ENCODE measurements around the gene NKIRAS1. TPM values are rescaled to one million over a fixed set of nuclear protein-coding genes. Genes with fewer than 3 reads are reported as not detected.

NKIRAS1 gene
- total RNA-seq, 1 donor from 2014 or later, result 7.1 TPM

GRCh38 chr3:23950293-23950692 lies 33.5 kb upstream of the NKIRAS1 start:
- H3K36me3 ChIP-seq (ENCODE audit: control insufficient read depth, insufficient read depth, low read length), result no peaks in the 10 kb centered on the region
- no peak for DNase-seq (ENCODE audit: low read depth)
- no peaks in the 10 kb centered on the region for H3K27me3 ChIP-seq (ENCODE audit: control insufficient read depth, insufficient read depth, low read length)
- H3K4me3 ChIP-seq (ENCODE audit: low read depth, low read length), result no peak overlapping the region
- TF ChIP-seq, protein P1, sequence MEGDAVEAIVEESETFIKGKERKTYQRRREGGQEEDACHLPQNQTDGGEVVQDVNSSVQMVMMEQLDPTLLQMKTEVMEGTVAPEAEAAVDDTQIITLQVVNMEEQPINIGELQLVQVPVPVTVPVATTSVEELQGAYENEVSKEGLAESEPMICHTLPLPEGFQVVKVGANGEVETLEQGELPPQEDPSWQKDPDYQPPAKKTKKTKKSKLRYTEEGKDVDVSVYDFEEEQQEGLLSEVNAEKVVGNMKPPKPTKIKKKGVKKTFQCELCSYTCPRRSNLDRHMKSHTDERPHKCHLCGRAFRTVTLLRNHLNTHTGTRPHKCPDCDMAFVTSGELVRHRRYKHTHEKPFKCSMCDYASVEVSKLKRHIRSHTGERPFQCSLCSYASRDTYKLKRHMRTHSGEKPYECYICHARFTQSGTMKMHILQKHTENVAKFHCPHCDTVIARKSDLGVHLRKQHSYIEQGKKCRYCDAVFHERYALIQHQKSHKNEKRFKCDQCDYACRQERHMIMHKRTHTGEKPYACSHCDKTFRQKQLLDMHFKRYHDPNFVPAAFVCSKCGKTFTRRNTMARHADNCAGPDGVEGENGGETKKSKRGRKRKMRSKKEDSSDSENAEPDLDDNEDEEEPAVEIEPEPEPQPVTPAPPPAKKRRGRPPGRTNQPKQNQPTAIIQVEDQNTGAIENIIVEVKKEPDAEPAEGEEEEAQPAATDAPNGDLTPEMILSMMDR (IDR thresholded peaks at IDR 0.05; ENCODE audit: insufficient read depth, low read length, poor library complexity, severe bottlenecking), result no peak

DNA sequence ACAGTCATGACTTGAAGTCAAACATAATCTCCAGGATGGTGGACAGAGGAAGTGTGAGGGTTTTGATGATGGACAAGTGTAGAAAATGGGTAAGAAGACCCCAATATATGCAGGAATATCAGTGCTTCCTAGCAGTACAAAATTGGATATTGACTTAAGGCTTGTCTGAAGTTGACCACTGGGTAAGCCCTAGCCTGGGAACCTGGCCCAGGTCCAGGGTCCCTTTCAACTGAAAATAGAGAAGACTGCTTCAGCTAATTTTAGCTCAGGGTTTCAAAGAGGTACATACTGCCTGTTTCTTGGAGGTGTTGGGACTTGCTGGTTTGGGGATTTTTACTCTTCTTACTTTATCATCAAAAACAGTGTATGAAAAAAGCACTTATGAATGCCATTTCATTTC lies 33.0 kb upstream of the NKIRAS1 start:
- no peaks in the 10 kb centered on the region for H3K27me3 ChIP-seq (ENCODE audit: control insufficient read depth, insufficient read depth, low read length)
- no peak for DNase-seq (ENCODE audit: low read depth)
- no peak overlapping the region for H3K4me3 ChIP-seq (ENCODE audit: low read depth, low read length)
- TF ChIP-seq, protein P1 (IDR thresholded peaks at IDR 0.05; ENCODE audit: insufficient read depth, low read length, poor library complexity, severe bottlenecking), result no peak
- H3K36me3 ChIP-seq (ENCODE audit: control insufficient read depth, insufficient read depth, low read length), result no peaks in the 10 kb centered on the region

DNA sequence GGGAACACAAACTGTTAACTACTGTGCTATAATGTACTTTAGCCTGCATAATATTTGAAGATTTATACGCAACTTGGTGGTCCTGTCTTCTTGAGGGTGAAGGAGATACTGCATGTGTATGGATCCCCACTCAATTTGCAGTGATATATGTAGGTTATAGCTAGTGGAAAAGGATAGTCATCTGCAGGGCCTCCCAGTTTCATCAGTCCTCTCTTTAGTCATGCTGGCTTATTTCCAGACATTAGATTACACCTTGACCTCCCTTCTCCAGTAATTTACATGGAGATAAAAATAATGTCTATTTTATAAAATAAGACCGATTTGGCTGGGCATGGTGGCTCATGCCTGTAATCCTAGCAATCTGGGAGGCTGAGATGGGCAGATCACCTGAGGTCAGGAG lies 32.0 kb upstream of the NKIRAS1 start:
- Histone ChIP-seq H3K36me3 (ENCODE audit: control insufficient read depth, insufficient read depth, low read length) (no peaks in the 10 kb centered on the region), H3K27me3 (ENCODE audit: control insufficient read depth, insufficient read depth, low read length) (no peaks in the 10 kb centered on the region), H3K4me3 (ENCODE audit: low read depth, low read length) (no peak overlapping the region)
- TF ChIP-seq, protein P1 (IDR thresholded peaks at IDR 0.05; ENCODE audit: insufficient read depth, low read length, poor library complexity, severe bottlenecking), result no peak
- DNase-seq (ENCODE audit: low read depth), result no peak

DNA sequence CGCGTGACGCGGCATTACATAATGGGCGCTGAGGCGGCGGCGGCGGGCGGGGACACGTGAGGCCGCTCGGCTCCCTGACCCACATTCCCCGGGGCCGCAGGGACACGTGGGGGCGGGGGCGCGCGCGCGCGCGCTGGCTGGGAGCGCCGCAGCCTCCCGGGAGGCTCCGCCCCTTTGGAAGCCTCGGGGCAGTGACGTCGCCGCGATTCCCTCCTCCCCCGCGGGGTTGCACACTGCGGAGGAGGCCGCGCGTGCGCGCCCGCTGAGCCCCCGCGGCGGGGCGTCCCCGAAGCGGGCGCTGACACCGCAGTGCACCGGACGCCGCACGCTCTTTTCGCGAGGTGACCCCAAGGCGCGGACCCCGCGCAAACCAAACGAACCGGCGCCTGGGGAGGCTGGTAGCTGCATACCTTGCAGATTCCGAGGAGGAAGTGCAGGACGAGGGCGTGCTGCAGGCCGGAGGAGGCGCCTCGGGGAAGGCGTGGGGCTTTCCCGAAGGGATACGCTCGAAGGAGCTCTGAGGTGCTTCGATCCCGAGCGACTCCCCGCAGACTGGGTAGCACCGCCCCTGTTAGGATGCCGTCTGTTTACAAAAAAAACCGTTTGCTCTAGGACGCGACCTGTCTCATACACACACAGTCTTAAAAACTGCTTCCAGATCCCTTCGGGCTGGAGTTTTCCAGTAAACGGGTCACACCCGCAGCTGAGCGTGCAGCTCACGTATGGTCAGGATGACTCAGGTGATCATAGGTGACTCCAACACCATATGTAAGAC lies 29.3 kb upstream of the NKIRAS1 start:
- Histone ChIP-seq H3K36me3 (ENCODE audit: control insufficient read depth, insufficient read depth, low read length) (no peaks in the 10 kb centered on the region), H3K27me3 (ENCODE audit: control insufficient read depth, insufficient read depth, low read length) (no peaks in the 10 kb centered on the region), H3K4me3 (ENCODE audit: low read depth, low read length) (peak overlapping the region; percentile 87)
- TF ChIP-seq, protein P1 (IDR thresholded peaks at IDR 0.05; ENCODE audit: insufficient read depth, low read length, poor library complexity, severe bottlenecking), result no peak
- no peak for DNase-seq (ENCODE audit: low read depth)

- no peak for DNase-seq (ENCODE audit: low read depth)
- Histone ChIP-seq H3K27me3 (ENCODE audit: control insufficient read depth, insufficient read depth, low read length) (no peaks in the 10 kb centered on the region), H3K4me3 (ENCODE audit: low read depth, low read length) (peak overlapping the region; percentile 87), H3K36me3 (ENCODE audit: control insufficient read depth, insufficient read depth, low read length) (no peaks in the 10 kb centered on the region)
- TF ChIP-seq, protein P1 (IDR thresholded peaks at IDR 0.05; ENCODE audit: insufficient read depth, low read length, poor library complexity, severe bottlenecking), result no peak
These were observed 28.8 kb upstream of the NKIRAS1 start for GRCh38 chr3:23945663-23945912.

All from kidney epithelial cell (primary cell).